ENCODE results near the gene MTA1. TPM values are rescaled to one million over a fixed set of nuclear protein-coding genes. Genes with fewer than 3 reads are reported as not detected.

Gene MTA1
- total and polyA plus RNA-seq, 11 donors: 71.8 to 191 (median 109) TPM

- Histone ChIP-seq H3K27me3 (no peaks in the 10 kb centered on the region), H3K9me3 (no peaks in the 10 kb centered on the region), H3K4me1 (peaks cover 0 to 12% (median 0%) of the 10 kb centered on the region in 12 donors), H3K36me3 (peaks cover 0 to 5% (median 0%) of the 10 kb centered on the region in 9 donors), H3K4me3 (no peak overlapping the region), H3K27ac (no peak overlapping the region)
- peak in 1 of 5 donors; percentile 18 for DNase-seq
- no peak for ATAC-seq
- TF ChIP-seq, protein P1, sequence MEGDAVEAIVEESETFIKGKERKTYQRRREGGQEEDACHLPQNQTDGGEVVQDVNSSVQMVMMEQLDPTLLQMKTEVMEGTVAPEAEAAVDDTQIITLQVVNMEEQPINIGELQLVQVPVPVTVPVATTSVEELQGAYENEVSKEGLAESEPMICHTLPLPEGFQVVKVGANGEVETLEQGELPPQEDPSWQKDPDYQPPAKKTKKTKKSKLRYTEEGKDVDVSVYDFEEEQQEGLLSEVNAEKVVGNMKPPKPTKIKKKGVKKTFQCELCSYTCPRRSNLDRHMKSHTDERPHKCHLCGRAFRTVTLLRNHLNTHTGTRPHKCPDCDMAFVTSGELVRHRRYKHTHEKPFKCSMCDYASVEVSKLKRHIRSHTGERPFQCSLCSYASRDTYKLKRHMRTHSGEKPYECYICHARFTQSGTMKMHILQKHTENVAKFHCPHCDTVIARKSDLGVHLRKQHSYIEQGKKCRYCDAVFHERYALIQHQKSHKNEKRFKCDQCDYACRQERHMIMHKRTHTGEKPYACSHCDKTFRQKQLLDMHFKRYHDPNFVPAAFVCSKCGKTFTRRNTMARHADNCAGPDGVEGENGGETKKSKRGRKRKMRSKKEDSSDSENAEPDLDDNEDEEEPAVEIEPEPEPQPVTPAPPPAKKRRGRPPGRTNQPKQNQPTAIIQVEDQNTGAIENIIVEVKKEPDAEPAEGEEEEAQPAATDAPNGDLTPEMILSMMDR (IDR thresholded peaks at IDR 0.05): no peak
- TF ChIP-seq POLR2A (IDR thresholded peaks at IDR 0.05): no peak
- intact Hi-C loops (cut with DNase I): no loop called here
- WGBS, 4 donors: 83 to 86% (median 86%) methylated on average over 35 to 36 of the region's 36 CpGs
These were observed 79.0 kb downstream of the MTA1 start for GRCh38 chr14:105498430-105499255.

GRCh38 chr14:105499256-105500035 is 79.8 kb downstream of the MTA1 start:
- H3K27ac ChIP-seq: no peak overlapping the region
- TF ChIP-seq, protein P1 (IDR thresholded peaks at IDR 0.05): no peak
- no peak for TF ChIP-seq POLR2A (IDR thresholded peaks at IDR 0.05)
- H3K4me3 ChIP-seq: no peak overlapping the region
- no peaks in the 10 kb centered on the region for H3K27me3 ChIP-seq
- WGBS, 4 donors: 71 to 90% (median 80%) methylated on average over 6 to 27 of the region's 27 CpGs
- intact Hi-C loops (cut with DNase I): no loop called here
- peaks cover 0 to 12% (median 0%) of the 10 kb centered on the region in 12 donors for H3K4me1 ChIP-seq
- ATAC-seq (no peak), DNase-seq (peak in 2 of 5 donors; percentile 23 to 24)
- no peaks in the 10 kb centered on the region for H3K9me3 ChIP-seq
- H3K36me3 ChIP-seq: peaks cover 0 to 5% (median 0%) of the 10 kb centered on the region in 9 donors

DNA sequence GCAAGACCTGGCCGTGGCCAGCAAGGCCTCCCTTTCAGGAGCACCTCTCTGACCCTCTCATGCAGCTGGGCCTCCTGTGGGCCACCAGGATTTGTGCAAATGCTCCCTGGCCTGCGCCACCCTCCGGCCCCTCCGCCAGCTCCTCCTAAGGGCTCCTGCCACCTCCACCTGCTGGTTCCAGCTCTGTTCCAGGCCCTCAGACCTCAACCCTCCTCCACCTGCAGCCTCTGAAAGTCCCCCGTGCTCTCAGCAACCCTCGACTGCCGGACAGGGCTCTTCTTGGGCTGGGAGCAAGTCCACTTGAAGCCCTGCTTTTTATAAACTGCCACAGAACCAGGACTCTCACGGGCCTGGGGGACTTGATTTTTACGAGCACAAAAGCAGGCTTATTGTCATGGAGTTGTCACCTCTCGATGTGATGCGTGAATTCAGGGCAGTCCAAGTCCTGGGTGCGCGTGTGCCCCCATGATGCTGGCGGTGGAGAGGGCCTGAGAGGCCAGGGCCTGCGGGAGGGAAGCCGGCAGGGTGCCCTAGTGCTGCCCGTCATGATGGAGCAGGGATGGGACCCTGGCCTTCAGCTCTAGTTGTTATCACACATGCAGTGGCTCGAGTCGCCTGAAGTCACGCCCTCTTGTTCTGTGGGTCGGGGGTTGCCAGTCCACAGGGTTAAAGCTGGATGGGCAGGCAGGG is 80.6 kb downstream of the MTA1 start:
- intact Hi-C loops (cut with DNase I): no loop called here

More for the DNA sequence above, 80.6 kb downstream of the MTA1 start:
- Histone ChIP-seq H3K4me1 (peaks cover 0 to 10% (median 0%) of the 10 kb centered on the region in 12 donors), H3K36me3 (peaks cover 0 to 5% (median 0%) of the 10 kb centered on the region in 9 donors), H3K9me3 (no peaks in the 10 kb centered on the region), H3K4me3 (no peak overlapping the region), H3K27ac (no peak overlapping the region), H3K27me3 (no peaks in the 10 kb centered on the region)
- DNase-seq (no peak), ATAC-seq (no peak)
- no peak for TF ChIP-seq POLR2A (IDR thresholded peaks at IDR 0.05)
- TF ChIP-seq, protein P1 (IDR thresholded peaks at IDR 0.05): no peak
- 82 to 86% (median 84%) methylated on average over 20 to 21 of the region's 21 CpGs for WGBS, 4 donors

Data from heart left ventricle (tissue), 16 donors.